ENCODE measurements around the gene GET4. TPM values are rescaled to one million over a fixed set of nuclear protein-coding genes. Genes with fewer than 3 reads are reported as not detected.

The GET4 gene
- total RNA-seq, 4 donors from 2014 or later: 6.1 to 39.4 (median 26.7) TPM

GRCh38 chr7:835485-836401 lies 40.6 kb upstream of the GET4 start:
- intact Hi-C loops (cut with DNase I; ENCODE audit: low total_unique reads): no loop called here
- no peaks in the 10 kb centered on the region for H3K27me3 ChIP-seq
- H3K4me3 ChIP-seq: no peak overlapping the region
- peak overlapping the region; percentile 86 to 99 for H3K27ac ChIP-seq
- no peaks in the 10 kb centered on the region for H3K36me3 ChIP-seq
- TF ChIP-seq POLR2A (IDR thresholded peaks at IDR 0.05): no peak
- H3K4me1 ChIP-seq: peaks cover 21 to 28% of the 10 kb centered on the region in 2 donors
- DNase-seq: no peak
- H3K9me3 ChIP-seq: no peaks in the 10 kb centered on the region

- intact Hi-C loops (cut with DNase I; ENCODE audit: low total_unique reads): no loop called here
- Histone ChIP-seq H3K9me3 (no peaks in the 10 kb centered on the region), H3K4me1 (peaks cover 17 to 22% of the 10 kb centered on the region in 2 donors), H3K27me3 (no peaks in the 10 kb centered on the region), H3K36me3 (no peaks in the 10 kb centered on the region), H3K4me3 (no peak overlapping the region), H3K27ac (peak overlapping the region; percentile 86 to 99)
- TF ChIP-seq CTCF (IDR thresholded peaks at IDR 0.05) (peak; percentile 40 to 57 (median 48)), POLR2A (IDR thresholded peaks at IDR 0.05) (no peak)
- DNase-seq: peak in 1 of 2 donors; percentile 59
Observed at GRCh38 chr7:836429-836828, 39.9 kb upstream of the GET4 start.

DNA sequence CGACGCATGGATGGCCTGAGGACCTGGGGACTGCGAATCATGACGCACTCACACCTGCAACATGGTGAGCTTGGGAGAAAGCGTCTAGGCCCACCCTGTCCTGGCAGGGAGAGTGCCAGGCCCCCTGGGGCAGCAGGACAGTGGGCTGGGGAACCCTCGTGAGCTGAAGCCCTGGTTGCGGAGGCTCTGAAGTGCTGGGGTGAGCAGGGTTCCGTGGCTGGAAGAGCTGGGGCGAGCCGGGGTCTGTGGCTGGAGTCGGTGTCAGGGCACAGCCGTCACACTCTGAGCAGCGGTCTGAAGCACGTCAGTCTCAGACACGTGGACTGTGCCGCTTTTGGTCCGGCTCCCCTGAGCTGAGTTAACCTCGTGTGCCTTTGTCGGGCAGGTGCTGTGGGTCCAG lies 39.4 kb upstream of the GET4 start:
- no peaks in the 10 kb centered on the region for H3K36me3 ChIP-seq
- no peak overlapping the region for H3K4me3 ChIP-seq
- DNase-seq: no peak
- H3K4me1 ChIP-seq: peaks cover 17 to 23% of the 10 kb centered on the region in 2 donors
- H3K27me3 ChIP-seq: no peaks in the 10 kb centered on the region
- H3K9me3 ChIP-seq: no peaks in the 10 kb centered on the region
- intact Hi-C loops (cut with DNase I; ENCODE audit: low total_unique reads): no loop called here
- TF ChIP-seq POLR2A (IDR thresholded peaks at IDR 0.05): no peak
- TF ChIP-seq CTCF (IDR thresholded peaks at IDR 0.05): no peak
- H3K27ac ChIP-seq: peak overlapping the region; percentile 86 to 99

DNA sequence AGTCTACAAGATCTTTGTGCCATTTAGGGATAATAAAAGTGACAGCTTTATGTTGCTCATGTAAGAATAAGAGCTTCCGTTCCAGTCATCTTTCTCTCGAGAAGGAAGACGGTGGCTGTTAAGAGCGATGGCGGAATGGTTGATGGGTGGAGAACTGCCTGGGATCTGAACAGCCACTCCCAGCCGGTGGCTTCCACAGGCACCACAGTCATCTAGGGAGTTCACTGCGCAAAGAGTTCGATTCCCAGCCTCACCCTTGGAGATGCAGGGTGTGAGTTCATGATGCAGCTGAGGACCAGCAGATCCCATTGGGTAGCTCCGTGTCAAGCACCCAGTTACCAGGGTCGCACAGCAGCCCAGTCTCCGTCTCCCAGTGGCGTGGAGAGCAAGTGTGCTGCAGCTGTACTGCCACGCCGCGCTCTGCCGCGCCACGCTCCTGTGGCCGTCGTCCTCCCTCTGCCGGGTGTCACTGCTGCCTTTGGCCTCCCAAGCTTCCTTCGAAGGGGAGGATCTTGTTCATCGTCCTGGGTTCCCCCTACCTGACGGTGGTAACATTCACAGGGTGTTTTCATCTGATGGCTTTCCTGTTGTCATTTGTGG lies 36.3 kb upstream of the GET4 start:
- Histone ChIP-seq H3K9me3 (no peaks in the 10 kb centered on the region), H3K27me3 (no peaks in the 10 kb centered on the region), H3K27ac (peak overlapping the region in 1 of 2 donors; percentile 82), H3K4me3 (no peak overlapping the region), H3K4me1 (peaks cover 10 to 16% of the 10 kb centered on the region in 2 donors), H3K36me3 (no peaks in the 10 kb centered on the region)
- intact Hi-C loops (cut with DNase I; ENCODE audit: low total_unique reads): no loop called here
- no peak for DNase-seq
- TF ChIP-seq POLR2A (IDR thresholded peaks at IDR 0.05) (no peak), CTCF (IDR thresholded peaks at IDR 0.05) (no peak)

- Histone ChIP-seq H3K9me3 (no peaks in the 10 kb centered on the region), H3K27ac (peak overlapping the region; percentile 70 to 82), H3K27me3 (no peaks in the 10 kb centered on the region), H3K36me3 (no peaks in the 10 kb centered on the region), H3K4me1 (peaks cover 1 to 12% of the 10 kb centered on the region in 2 donors), H3K4me3 (no peak overlapping the region)
- TF ChIP-seq POLR2A (IDR thresholded peaks at IDR 0.05): no peak
- no peak for TF ChIP-seq CTCF (IDR thresholded peaks at IDR 0.05)
- intact Hi-C loops (cut with DNase I; ENCODE audit: low total_unique reads): no loop called here
- DNase-seq: no peak
Observed at GRCh38 chr7:841943-842342, 34.4 kb upstream of the GET4 start.
